Right lobe of liver (tissue), 6 donors: Measurements from ENCODE around the gene CCNL1. TPM values are rescaled to one million over a fixed set of nuclear protein-coding genes. Genes with fewer than 3 reads are reported as not detected.
"Not testable (repeated sequence)": the region's sequence is repeated elsewhere in the genome, so short reads cannot be mapped to it uniquely, and the experiment has no call there.

ENCODE experiments used
- ATAC-seq, 4 donors: fragments of 200-7000 bp; cut with Tn5 transposase; one replicate each; pipeline ENCODE4 v1.9.1; 2020; ENCODE audit warnings: mild to moderate bottlenecking in 4 of 4, moderate library complexity in 4 of 4
- DNase-seq, 3 donors: peaks; one replicate each; pipeline ENCODE4 v3.0.0-alpha.2; 2020
- H3K27ac ChIP-seq, 3 donors: fragments of 200-600 bp; one replicate each; pipeline ENCODE4 v1.8.0; 2022
- H3K27me3 ChIP-seq, 2 donors: fragments of 200-600 bp; one replicate each; pipeline ENCODE4 v1.8.0; 2022
- H3K36me3 ChIP-seq, 4 donors: fragments of 200-600 bp; sonication (generic) in 1 of 4; one replicate each; pipeline versions ENCODE4 v1.5.1 to v1.8.0; 2017 to 2022; ENCODE audit warnings: control low read depth in 1 of 4
- H3K4me1 ChIP-seq, 4 donors: fragments of 200-600 bp; sonication (generic) in 1 of 4; one replicate each; pipeline versions ENCODE4 v1.5.1 to v1.8.0; 2017 to 2022; ENCODE audit warnings: control low read depth in 1 of 4
- H3K4me3 ChIP-seq, 3 donors: fragments of 200-600 bp; one replicate each; pipeline ENCODE4 v1.8.0; 2022
- H3K9me3 ChIP-seq, 4 donors: fragments of 200-600 bp; sonication (generic) in 1 of 4; one replicate each; pipeline versions ENCODE4 v1.5.1 to v1.8.0; 2017 to 2022; ENCODE audit warnings: control low read depth in 1 of 4
- POLR2A ChIP-seq: fragments of 450-650 bp; IDR thresholded peaks from one replicate; pipeline ENCODE4 v1.6.1; 2017; ENCODE audit warnings: antibody characterized with exemption, mild to moderate bottlenecking
- WGBS: methylation state at CpG from one replicate; pipeline ENCODE4 v1.1.6; 2018; ENCODE audit warnings: low coverage, low lambda C conversion rate; ENCODE audit not compliant: insufficient coverage; ENCODE audit errors: missing lambda C conversion rate; 5-methylcytosine and 5-hydroxymethylcytosine counted together
- intact Hi-C, 2 donors: fragments of 100-400 bp; cut with DNase I; formaldehyde crosslinking; loops; one replicate each; pipeline versions ENCODE4 v1.11.2 to v1.14.1; 2022
- total RNA-seq, 6 experiments: library from RNA; depleted of rRNA in 2 of 6; stranded (reverse); fragments of >200 nt in 2 of 6; fragmentation: NEBNext Ultra II Directional in 3 of 6; extraction: Animal tissue kit (Norgen Biotek cat#: 25700) in 3 of 6; gene quantifications; one replicate each; pipeline versions ENCODE4 v1.1.0 to v1.2.4, GENCODE V29; 2016 to 2023
- TF ChIP-seq, protein P1 (sequence below), 4 donors: fragments of 200-600 bp in 3 of 4; fragments of 450-650 bp in 1 of 4; IDR thresholded peaks; one replicate each; pipeline versions ENCODE4 v1.5.1 to v1.8.0; 2016 to 2022; ENCODE audit warnings: antibody characterized with exemption in 4 of 4, mild to moderate bottlenecking in 2 of 4
- donor health status: DM: no; HTN: yes; CAD: no.
- donor health status: DM: no; HTN: no; CAD: no.
- donor health status: DM: no; HTN: no; CAD: no.
- donor health status: DM: no; HTN: yes; CAD: no.
- donor health status: DM: no; HTN: yes; CAD: no.

The CCNL1 gene
- total RNA-seq, 6 experiments from 2014 or later = 34.0 to 153 (median 78.5) TPM

GRCh38 chr3:157103280-157103679 lies 56.7 kb downstream of the CCNL1 start:
- ATAC-seq (no peak), DNase-seq (no peak)
- peaks cover 0 to 11% (median 0%) of the 10 kb centered on the region in 4 donors for H3K4me1 ChIP-seq
- H3K27me3 ChIP-seq = no peaks in the 10 kb centered on the region
- intact Hi-C loops = no loop called here
- no peak overlapping the region for H3K27ac ChIP-seq
- no peaks in the 10 kb centered on the region for H3K9me3 ChIP-seq
- no peaks in the 10 kb centered on the region for H3K36me3 ChIP-seq
- TF ChIP-seq POLR2A = no peak
- TF ChIP-seq, protein P1, sequence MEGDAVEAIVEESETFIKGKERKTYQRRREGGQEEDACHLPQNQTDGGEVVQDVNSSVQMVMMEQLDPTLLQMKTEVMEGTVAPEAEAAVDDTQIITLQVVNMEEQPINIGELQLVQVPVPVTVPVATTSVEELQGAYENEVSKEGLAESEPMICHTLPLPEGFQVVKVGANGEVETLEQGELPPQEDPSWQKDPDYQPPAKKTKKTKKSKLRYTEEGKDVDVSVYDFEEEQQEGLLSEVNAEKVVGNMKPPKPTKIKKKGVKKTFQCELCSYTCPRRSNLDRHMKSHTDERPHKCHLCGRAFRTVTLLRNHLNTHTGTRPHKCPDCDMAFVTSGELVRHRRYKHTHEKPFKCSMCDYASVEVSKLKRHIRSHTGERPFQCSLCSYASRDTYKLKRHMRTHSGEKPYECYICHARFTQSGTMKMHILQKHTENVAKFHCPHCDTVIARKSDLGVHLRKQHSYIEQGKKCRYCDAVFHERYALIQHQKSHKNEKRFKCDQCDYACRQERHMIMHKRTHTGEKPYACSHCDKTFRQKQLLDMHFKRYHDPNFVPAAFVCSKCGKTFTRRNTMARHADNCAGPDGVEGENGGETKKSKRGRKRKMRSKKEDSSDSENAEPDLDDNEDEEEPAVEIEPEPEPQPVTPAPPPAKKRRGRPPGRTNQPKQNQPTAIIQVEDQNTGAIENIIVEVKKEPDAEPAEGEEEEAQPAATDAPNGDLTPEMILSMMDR (IDR thresholded peaks at IDR 0.05) = no peak
- no peak overlapping the region for H3K4me3 ChIP-seq
- 56% methylated on average over 2 of the region's 2 CpGs for WGBS

DNA sequence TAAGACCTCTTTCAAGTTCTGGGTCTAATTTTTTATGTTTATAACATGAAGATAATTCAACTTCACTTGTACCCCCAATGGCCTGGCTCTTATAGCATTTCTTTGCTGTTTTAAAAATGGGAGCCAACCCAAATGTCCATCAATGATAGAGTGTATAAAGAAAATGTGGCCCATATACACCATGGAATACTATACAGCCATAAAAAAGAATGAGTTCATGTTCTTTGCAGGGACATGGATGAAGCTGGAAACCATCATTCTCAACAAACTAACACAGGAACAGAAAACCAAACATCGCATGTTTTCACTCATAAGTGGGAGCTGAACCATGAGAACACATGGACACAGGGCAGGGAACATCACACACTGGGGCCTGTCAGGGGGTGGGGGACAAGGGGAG lies 57.4 kb downstream of the CCNL1 start:
- H3K4me1 ChIP-seq, intact Hi-C loops, H3K9me3 ChIP-seq, DNase-seq, ATAC-seq, H3K27ac ChIP-seq, H3K4me3 ChIP-seq, H3K27me3 ChIP-seq, H3K36me3 ChIP-seq: not testable (repeated sequence)
- 100% methylated on average over 1 of the region's 1 CpG for WGBS

DNA sequence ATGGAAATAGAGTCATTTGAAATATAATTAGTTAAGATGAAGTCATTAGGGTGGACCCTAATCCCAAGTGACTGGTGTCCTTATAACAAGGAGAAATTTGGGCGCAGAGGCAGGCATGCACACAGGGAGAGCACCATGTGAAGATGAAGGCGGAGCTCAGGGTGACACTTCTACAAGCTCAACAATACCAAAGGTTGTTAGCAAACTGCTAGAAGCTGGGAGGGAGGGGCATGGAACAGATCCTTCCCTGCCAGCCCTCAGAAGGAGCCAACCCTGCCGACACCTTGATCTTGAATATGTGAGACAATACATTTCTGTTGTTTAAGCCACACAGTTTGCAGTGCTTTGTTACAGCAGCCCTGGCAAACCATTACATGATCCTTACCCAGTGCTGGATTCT lies 57.8 kb downstream of the CCNL1 start:
- Histone ChIP-seq H3K27me3 (no peaks in the 10 kb centered on the region), H3K4me3 (no peak overlapping the region), H3K4me1 (no peaks in the 10 kb centered on the region), H3K9me3 (no peaks in the 10 kb centered on the region), H3K27ac (no peak overlapping the region), H3K36me3 (no peaks in the 10 kb centered on the region)
- 100% methylated on average over 2 of the region's 3 CpGs for WGBS
- TF ChIP-seq, protein P1 (IDR thresholded peaks at IDR 0.05) = no peak
- TF ChIP-seq POLR2A = no peak
- ATAC-seq (no peak), DNase-seq (no peak)
- intact Hi-C loops = no loop called here

- no peaks in the 10 kb centered on the region for H3K36me3 ChIP-seq
Measured at GRCh38 chr3:157101486-157101885, 58.5 kb downstream of the CCNL1 start.

DNA sequence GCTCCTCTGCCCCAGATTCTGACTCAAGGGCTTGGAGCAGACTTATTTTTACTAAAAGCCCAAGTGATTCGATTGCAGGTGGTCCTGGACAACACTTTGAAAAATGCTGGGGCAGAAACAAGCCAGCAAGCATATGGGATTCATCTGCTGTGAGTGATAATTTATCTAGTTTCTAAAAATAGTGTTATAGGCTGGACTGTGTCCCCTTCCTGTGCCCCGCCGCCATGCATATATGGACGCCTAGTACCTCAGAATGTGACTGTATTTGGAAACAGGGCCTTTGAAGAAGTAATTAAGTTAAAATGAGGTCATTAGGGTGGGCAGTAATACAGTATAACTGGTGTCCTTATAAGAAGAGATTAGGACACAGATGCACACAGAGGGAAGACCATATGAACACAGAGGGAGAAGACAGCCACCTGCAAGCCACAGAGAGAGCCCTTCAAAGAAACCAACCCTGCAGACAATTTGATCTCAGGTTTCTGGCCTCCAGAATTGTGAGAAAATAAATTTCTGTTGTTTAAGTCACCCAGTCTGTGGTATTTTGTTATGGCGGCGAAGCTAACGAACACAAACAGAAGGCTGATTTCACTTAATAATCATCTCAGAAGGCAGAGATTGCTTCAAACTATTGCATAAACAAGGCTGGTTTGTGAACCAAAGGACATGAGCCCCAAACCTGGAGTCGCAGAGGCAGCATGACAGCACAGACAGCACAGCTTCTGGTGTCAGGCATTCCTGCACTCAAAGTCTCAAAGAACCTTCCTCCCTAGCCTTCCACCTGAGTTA lies 59.1 kb downstream of the CCNL1 start:
- Histone ChIP-seq H3K27ac (no peak overlapping the region), H3K36me3 (no peaks in the 10 kb centered on the region), H3K27me3 (no peaks in the 10 kb centered on the region), H3K9me3 (no peaks in the 10 kb centered on the region), H3K4me3 (no peak overlapping the region), H3K4me1 (no peaks in the 10 kb centered on the region)
- no peak for DNase-seq
- ATAC-seq = no peak
- 64% methylated on average over 5 of the region's 8 CpGs for WGBS
- TF ChIP-seq, protein P1 (IDR thresholded peaks at IDR 0.05) = no peak
- no peak for TF ChIP-seq POLR2A
- intact Hi-C loops = no loop called here

More at GRCh38 chr3:157101486-157101885, 58.5 kb downstream of the CCNL1 start:
- no peaks in the 10 kb centered on the region for H3K4me1 ChIP-seq
- 78% methylated on average over 2 of the region's 2 CpGs for WGBS
- DNase-seq (no peak), ATAC-seq (no peak)
- TF ChIP-seq, protein P1 (IDR thresholded peaks at IDR 0.05) = no peak
- no peak for TF ChIP-seq POLR2A
- no peak overlapping the region for H3K4me3 ChIP-seq
- no peaks in the 10 kb centered on the region for H3K9me3 ChIP-seq
- intact Hi-C loops = no loop called here
- no peaks in the 10 kb centered on the region for H3K27me3 ChIP-seq
- no peak overlapping the region for H3K27ac ChIP-seq
